Endometrium (tissue), 2 donors: ENCODE data around the gene SIN3A.

Experiments
- FAIRE-seq: peaks from 2 replicates; lab custom pipeline; 2012; peaks lifted over from hg19 to GRCh38; lab: Jason Lieb, UNC
- donor health status: control.
- donor health status: control.

SIN3A gene

GRCh38 chr15:75371901-75372688 is 79.4 kb downstream of the SIN3A start:
- FAIRE-seq = no peak

- FAIRE-seq = no peak
Observed at GRCh38 chr15:75371486-75371885, 80.0 kb downstream of the SIN3A start.

GRCh38 chr15:75369897-75370581 is 81.5 kb downstream of the SIN3A start:
- FAIRE-seq = no peak

DNA sequence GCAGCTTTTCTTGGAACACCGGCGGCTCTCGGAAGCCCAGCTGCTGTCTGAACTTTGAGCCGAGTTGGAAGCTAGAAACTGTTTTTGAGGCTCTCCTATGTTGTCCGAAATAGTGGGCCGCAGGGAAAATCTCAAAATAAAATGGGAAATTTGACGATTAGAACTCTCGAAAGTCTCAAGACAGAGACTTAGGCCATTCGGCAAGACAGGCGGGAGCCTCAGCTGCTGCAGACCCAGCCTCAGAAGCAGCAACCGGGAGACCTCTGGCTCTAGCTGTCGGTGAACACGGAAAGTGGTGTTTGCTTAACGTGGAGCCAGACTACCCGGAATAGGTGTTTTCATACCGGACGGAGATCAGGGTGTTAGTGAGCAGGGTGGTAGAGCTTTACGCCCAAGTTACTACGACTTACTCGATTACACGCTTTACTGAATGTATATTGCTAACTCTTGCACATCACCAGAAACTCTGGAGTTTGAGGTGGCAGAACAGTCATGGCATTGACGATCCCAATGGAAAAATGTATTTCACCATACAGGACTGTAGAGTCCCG is 82.7 kb downstream of the SIN3A start:
- FAIRE-seq = no peak

DNA sequence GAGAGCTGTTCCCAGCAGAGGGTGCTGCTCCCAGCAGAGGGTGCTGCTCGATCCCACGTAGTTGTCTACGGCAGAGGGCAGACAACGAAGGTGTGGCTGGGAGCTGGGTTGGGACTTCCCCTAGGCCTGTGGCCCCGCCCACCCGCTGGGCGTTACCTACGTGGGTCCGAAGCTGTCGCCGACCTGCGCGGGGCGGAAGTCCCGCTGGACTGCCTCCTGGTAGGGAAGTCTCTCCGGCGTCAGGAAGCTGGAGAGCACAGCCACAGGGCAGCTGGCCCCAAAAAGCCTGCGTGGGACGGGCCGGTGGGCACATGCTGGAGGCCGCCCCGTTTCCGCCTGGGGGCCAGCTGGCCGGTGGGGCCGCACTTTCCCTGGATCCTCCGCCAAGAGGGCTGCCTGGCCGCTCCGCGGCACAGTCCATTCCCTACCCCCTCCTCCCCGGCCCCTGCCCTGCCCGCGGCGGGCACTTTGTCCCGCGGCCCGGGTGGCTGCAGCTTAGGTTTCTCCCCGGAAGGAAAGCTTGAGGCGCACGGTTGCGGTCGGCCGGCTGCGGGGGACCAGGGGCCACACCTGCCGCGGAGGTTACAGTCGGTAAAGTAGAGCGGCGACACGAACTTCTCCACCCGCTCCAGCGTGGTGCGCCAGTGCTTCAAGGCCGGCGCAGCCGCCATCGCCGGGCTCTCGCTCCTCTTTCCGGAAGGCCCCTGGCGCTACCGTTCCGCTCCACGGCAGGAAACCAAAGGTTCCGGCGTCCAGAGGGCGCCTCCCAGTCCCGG is 83.4 kb downstream of the SIN3A start, which contains the start of gene MAN2C1:
TSS of gene MAN2C1 (minus strand) at position 695 of the 776 bp plus-strand sequence. CDS start at position 671, 24 bp downstream.
- peak; percentile 48 for FAIRE-seq

DNA sequence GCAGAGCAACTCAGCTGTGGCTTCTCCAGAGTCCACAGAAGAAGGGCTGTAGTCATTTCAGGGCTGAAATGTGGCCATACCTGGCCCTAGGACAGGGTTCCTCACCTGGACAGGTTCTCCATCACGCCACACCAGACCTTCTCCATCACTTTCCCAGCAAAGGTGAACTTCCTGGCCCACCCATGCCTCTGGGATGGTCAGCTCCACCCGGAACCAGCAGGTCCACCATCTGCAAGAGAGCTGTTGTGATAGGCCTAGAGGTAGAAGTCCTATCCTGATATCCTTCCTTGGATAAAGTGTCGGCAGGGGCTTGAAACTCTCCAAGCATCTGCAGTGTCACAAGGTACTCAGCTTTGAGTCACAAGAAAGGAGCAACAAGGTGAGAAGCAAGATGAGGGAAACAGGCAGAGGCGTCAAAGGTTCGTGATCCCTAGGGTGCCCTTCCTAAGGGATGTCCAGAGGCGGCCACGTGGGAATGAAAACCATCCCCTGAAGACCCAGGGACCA is 84.0 kb downstream of the SIN3A start:
- FAIRE-seq = no peak

DNA sequence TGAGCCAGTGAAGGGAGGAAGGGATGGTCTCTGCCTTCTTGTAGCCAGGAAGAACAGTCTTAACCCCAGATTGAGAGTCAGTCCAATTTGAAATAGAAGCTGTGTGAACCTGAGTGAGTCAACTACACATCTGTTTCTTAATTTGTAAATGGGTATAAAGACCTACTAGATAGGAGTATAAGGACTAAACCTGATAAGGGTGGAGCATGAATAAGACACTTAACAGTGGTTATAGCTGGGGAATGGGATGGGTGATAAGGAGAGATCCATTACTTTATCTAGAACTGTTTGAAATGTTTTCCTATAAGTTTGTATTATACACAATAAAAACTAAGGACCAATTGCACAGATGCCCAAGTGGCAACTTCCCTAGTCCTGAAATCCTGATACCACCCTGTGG is 84.5 kb downstream of the SIN3A start:
- FAIRE-seq = no peak

DNA sequence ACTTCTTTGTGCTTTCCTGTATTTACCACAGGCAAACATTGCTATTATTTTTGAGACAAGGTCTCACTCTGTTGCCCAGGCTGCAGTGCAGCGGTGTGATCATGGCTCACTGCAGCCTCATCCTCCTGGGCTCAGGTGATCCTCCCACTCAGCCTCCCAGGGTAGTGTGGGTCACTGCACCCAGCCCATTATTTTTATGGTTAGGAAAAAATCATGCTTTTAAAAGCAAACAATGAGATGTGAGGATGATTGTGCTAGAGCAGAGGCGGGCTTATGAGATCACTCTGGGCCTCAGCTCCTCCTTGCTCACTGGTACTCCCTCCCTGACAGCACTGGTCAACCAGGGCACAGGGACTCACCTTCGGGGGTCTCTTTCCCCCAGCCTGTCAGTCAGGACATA is 85.3 kb downstream of the SIN3A start:
- no peak for FAIRE-seq

DNA sequence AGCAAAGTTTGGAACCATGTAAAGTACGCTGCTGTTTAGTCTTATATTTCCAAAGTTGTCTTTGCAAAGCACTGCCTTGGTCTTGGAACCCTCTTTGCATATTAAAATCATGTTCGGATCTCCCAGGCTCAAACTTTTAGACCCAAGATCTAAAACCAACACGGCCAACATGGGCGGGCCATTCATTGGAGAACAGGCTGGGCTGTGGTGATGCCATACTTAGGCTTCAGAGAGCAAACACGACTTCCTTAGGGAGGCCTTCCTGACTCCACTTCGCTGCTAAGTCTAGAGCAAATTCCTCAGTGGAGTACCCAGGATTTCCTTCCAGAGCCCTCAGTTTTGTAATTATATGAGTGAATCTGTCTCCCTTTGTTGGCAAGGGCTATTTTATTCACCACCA is 86.6 kb downstream of the SIN3A start:
- FAIRE-seq = no peak

GRCh38 chr15:75363786-75364185 is 87.7 kb downstream of the SIN3A start:
- FAIRE-seq = no peak

GRCh38 chr15:75362642-75363249 is 88.7 kb downstream of the SIN3A start:
- FAIRE-seq = no peak

DNA sequence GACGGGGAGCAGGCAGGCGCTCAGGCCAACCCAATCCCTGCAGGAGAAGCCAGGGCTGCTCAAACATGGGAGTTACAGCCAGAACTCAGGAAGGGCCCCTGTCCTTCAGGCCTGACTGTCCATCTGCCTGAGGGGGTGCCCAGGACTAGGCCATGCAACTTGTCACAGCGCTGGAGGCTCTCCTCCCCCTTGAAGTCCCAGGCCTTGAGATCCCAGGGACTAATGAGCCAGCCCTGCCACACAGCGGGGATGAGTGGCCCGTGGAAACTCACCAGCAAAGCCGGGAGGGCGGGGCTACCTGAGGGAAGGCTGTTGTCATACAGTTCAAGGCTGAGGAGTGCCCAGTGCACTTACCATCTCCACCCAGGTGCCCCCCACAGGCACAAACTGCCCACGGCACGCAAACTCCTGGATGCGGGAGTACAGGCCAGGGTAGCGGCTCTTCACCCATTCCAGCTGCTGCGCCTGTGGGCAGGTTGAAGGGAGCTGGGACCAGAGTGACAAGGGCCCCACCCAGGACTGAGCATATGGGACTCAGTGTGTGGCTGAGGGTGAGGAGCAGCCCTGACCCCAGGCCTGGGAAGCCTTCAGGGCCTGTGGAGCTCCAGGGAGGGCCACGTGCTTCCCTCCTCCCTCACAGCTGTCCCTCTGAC is 89.4 kb downstream of the SIN3A start:
- no peak for FAIRE-seq

DNA sequence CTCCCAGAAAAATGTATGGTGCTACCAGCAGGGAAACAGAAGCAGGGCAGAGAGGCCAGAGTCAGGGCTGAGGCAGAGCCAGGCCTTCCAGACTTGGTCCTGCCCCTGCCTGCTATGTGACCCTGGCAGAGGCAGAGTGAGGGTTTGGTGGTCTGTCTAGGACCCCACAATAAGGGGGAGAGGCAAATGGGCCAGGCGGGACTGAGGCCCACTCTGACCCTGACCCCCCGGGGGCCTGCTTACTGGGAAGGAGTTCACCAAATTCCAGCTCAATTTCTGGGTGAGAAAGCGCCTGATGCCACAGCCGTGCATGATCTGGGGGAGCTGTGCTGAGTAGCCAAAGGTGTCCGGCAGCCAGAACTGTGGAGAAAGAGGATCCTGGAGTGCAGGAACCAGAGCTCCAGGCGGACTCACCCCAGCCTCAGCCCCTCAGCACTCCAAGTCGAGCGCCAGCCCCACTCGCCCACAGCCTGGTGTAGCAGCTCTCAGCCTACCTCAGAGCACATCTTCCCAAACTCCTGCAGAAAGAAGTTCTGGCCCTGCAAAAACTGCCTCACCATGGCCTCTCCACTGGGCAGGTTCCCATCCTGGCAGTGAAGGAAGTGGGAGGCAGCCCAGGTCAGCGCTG is 90.0 kb downstream of the SIN3A start:
- FAIRE-seq = no peak

DNA sequence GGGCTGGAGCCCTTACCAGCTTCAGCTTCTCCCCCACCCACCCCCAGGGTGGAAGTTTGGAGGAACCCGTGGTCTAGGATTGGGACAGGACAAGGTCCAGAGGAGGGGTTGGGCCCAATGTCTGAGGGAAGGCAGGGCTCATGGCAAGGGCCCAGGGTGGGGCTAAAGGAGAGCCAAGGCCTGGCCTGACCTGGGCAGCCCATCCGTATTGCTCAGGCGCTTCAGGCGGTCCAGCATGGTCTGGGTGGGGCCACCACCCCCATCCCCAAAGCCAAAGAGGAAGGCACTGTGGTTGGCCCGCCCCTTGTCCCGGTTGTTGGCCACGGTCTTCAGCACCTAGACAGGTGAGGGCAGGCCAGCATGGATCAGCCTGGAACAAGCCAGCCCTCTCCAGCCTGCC is 90.6 kb downstream of the SIN3A start:
- no peak for FAIRE-seq

DNA sequence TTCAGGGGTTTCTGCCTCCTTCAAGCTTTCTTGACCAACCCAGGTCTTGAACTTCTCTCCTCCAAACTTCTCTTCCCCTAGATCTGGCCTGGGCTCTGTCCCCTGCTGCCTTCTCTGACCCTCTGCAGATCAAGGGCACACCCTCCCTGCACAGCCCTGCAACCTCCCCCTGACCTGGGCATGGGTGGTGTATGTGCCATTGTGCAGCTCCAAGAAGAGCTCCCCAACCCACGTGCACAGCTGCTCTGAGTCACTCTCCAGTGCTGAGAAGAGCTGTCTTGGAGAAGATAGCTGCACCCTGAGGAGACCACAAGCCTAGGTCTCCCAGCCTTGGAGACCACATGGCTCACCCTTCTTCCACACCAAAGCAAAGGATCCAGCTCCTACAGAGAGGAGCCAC is 91.1 kb downstream of the SIN3A start:
- no peak for FAIRE-seq

- FAIRE-seq = no peak
Observed at GRCh38 chr15:75359537-75360250, 91.8 kb downstream of the SIN3A start.

- FAIRE-seq = no peak
Observed at GRCh38 chr15:75358771-75359536, 92.5 kb downstream of the SIN3A start.

- FAIRE-seq = no peak
Observed at GRCh38 chr15:75357976-75358673, 93.4 kb downstream of the SIN3A start.

GRCh38 chr15:75356517-75356916 is 95.0 kb downstream of the SIN3A start:
- no peak for FAIRE-seq
